ENCODE results near the gene OR8B4.
"Not testable (repeated sequence)": the region's sequence is repeated elsewhere in the genome, so short reads cannot be mapped to it uniquely, and the experiment has no call there.

The OR8B4 gene

GRCh38 chr11:124463990-124464389 is 39.3 kb upstream of the OR8B4 start:
- TF ChIP-seq ARNT (IDR thresholded peaks at IDR 0.05), result no peak
- no peak for TF ChIP-seq ELF4 (IDR thresholded peaks at IDR 0.05)
- TF ChIP-seq, protein P1, sequence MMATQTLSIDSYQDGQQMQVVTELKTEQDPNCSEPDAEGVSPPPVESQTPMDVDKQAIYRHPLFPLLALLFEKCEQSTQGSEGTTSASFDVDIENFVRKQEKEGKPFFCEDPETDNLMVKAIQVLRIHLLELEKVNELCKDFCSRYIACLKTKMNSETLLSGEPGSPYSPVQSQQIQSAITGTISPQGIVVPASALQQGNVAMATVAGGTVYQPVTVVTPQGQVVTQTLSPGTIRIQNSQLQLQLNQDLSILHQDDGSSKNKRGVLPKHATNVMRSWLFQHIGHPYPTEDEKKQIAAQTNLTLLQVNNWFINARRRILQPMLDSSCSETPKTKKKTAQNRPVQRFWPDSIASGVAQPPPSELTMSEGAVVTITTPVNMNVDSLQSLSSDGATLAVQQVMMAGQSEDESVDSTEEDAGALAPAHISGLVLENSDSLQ (IDR thresholded peaks at IDR 0.05), result no peak
- no peak for TF ChIP-seq SUZ12 (IDR thresholded peaks at IDR 0.05)

GRCh38 chr11:124463324-124463723 is 38.7 kb upstream of the OR8B4 start:
- TF ChIP-seq FOXM1 (IDR thresholded peaks at IDR 0.05; ENCODE audit: borderline replicate concordance) (no peak), BHLHE40 (IDR thresholded peaks at IDR 0.05; ENCODE audit: borderline replicate concordance) (no peak), SP1 (IDR thresholded peaks at IDR 0.05) (no peak), FOXA1 (IDR thresholded peaks at IDR 0.05) (no peak), LEF1 (IDR thresholded peaks at IDR 0.05; ENCODE audit: borderline replicate concordance) (no peak), TARDBP (IDR thresholded peaks at IDR 0.05) (no peak), ELF4 (IDR thresholded peaks at IDR 0.05) (no peak), NFRKB (IDR thresholded peaks at IDR 0.05) (no peak), FOXK2 (IDR thresholded peaks at IDR 0.05) (no peak), CTBP1 (IDR thresholded peaks at IDR 0.05; ENCODE audit: borderline replicate concordance) (no peak), HDGF (IDR thresholded peaks at IDR 0.05; ENCODE audit: borderline replicate concordance) (no peak), L3MBTL2 (conservative IDR thresholded peaks at IDR 0.05) (no peak), ARNT (IDR thresholded peaks at IDR 0.05) (no peak), SUZ12 (IDR thresholded peaks at IDR 0.05) (no peak)
- TF ChIP-seq, protein P1 (IDR thresholded peaks at IDR 0.05), result no peak
- CTCF ChIA-PET, result no interaction called here
- no peak for DNase-seq (ENCODE audit: extremely low spot score)
- POLR2A ChIA-PET, result no interaction called here

More at GRCh38 chr11:124463990-124464389, 39.3 kb upstream of the OR8B4 start:
- ChIA-PET CTCF (no interaction called here), POLR2A (no interaction called here)
- no peak for DNase-seq (ENCODE audit: extremely low spot score)

DNA sequence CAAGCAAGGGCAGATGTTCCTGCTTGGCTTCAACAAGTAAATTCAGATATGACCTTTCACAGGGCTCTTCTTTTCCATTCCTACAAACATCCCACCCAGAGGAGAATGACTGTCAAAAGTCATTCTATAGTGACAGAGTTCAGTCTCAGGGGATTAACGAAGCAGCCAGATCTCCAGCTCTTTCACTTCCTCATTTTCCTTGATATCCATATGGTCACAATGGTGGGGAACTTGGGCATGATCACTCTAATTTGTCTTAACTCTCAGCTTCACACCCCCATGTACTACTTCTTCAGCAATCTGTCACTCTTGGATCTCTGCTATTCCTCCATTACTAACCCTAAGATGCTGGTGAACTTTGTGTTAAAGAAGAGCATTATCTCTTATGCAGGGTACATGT is 35.8 kb upstream of the OR8B4 start:
- DNase-seq (ENCODE audit: extremely low spot score), result no peak
- CTCF ChIA-PET, result interaction anchor here (1.0 kb wide), 1 partner anchor 30 kb away, joined by 3 read pairs; no protein-coding TSS in a partner anchor
- POLR2A ChIA-PET, result no interaction called here
- TF ChIP-seq ZNF384 (IDR thresholded peaks at IDR 0.05) (no peak), NFRKB (IDR thresholded peaks at IDR 0.05) (no peak), TARDBP (IDR thresholded peaks at IDR 0.05) (no peak), FOXM1 (IDR thresholded peaks at IDR 0.05; ENCODE audit: borderline replicate concordance) (no peak)

- DNase-seq (ENCODE audit: extremely low spot score); POLR2A ChIA-PET; CTCF ChIA-PET: not testable (repeated sequence)
Measured at GRCh38 chr11:124459379-124459778, 34.7 kb upstream of the OR8B4 start.

- no peak for DNase-seq (ENCODE audit: extremely low spot score)
- TF ChIP-seq HDGF (IDR thresholded peaks at IDR 0.05; ENCODE audit: borderline replicate concordance) (no peak), ELF4 (IDR thresholded peaks at IDR 0.05) (no peak), SP1 (IDR thresholded peaks at IDR 0.05) (no peak), FOXA1 (IDR thresholded peaks at IDR 0.05) (no peak), SUZ12 (IDR thresholded peaks at IDR 0.05) (no peak), BHLHE40 (IDR thresholded peaks at IDR 0.05; ENCODE audit: borderline replicate concordance) (no peak), FOXK2 (IDR thresholded peaks at IDR 0.05) (no peak), L3MBTL2 (conservative IDR thresholded peaks at IDR 0.05) (no peak), ZNF384 (IDR thresholded peaks at IDR 0.05) (no peak)
- TF ChIP-seq, protein P1 (IDR thresholded peaks at IDR 0.05), result no peak
- POLR2A ChIA-PET, result no interaction called here
- CTCF ChIA-PET, result no interaction called here
Measured at GRCh38 chr11:124454552-124454951, 29.9 kb upstream of the OR8B4 start.

GRCh38 chr11:124446916-124447315 is 22.2 kb upstream of the OR8B4 start:
- no peak for DNase-seq (ENCODE audit: extremely low spot score)
- TF ChIP-seq TARDBP (IDR thresholded peaks at IDR 0.05), result no peak
- TF ChIP-seq FOXM1 (IDR thresholded peaks at IDR 0.05; ENCODE audit: borderline replicate concordance), result no peak
- no peak for TF ChIP-seq ELF4 (IDR thresholded peaks at IDR 0.05)
- no peak for TF ChIP-seq LEF1 (IDR thresholded peaks at IDR 0.05; ENCODE audit: borderline replicate concordance)
- TF ChIP-seq ZNF384 (IDR thresholded peaks at IDR 0.05), result no peak
- TF ChIP-seq SP1 (IDR thresholded peaks at IDR 0.05), result no peak
- TF ChIP-seq CTBP1 (IDR thresholded peaks at IDR 0.05; ENCODE audit: borderline replicate concordance), result no peak
- TF ChIP-seq BHLHE40 (IDR thresholded peaks at IDR 0.05; ENCODE audit: borderline replicate concordance), result no peak
- no peak for TF ChIP-seq FOXK2 (IDR thresholded peaks at IDR 0.05)
- no peak for TF ChIP-seq L3MBTL2 (conservative IDR thresholded peaks at IDR 0.05)
- TF ChIP-seq, protein P1 (IDR thresholded peaks at IDR 0.05), result no peak
- no peak for TF ChIP-seq FOXA1 (IDR thresholded peaks at IDR 0.05)
- TF ChIP-seq ARNT (IDR thresholded peaks at IDR 0.05), result no peak
- ChIA-PET CTCF (no interaction called here), POLR2A (no interaction called here)

GRCh38 chr11:124445646-124446150 is 21.0 kb upstream of the OR8B4 start, which contains the start of gene OR8B8:
TSS of gene OR8B8 (minus strand) at chr11:124445696. CDS start at chr11:124441085, 4,611 bp downstream.
- POLR2A ChIA-PET, result no interaction called here
- CTCF ChIA-PET, result no interaction called here
- TF ChIP-seq BHLHE40 (IDR thresholded peaks at IDR 0.05; ENCODE audit: borderline replicate concordance) (no peak), TARDBP (IDR thresholded peaks at IDR 0.05) (no peak), LEF1 (IDR thresholded peaks at IDR 0.05; ENCODE audit: borderline replicate concordance) (no peak), FOXA1 (IDR thresholded peaks at IDR 0.05) (no peak), SUZ12 (IDR thresholded peaks at IDR 0.05) (no peak), NFRKB (IDR thresholded peaks at IDR 0.05) (no peak), SP1 (IDR thresholded peaks at IDR 0.05) (no peak)
- DNase-seq (ENCODE audit: extremely low spot score), result no peak
